B cell (primary cell): ENCODE results near the gene BPIFB3.

Source experiments
- CTCF ChIP-seq: fragments of 200-600 bp; IDR thresholded peaks from one replicate; pipeline ENCODE4 v1.8.0; 2022; ENCODE audit warnings: antibody characterized with exemption, mild to moderate bottlenecking
- EZH2 ChIP-seq: IDR thresholded peaks from 2 replicates; pipeline ENCODE4 v1.6.1; 2012; ENCODE audit warnings: borderline replicate concordance, low read depth, mild to moderate bottlenecking, moderate library complexity, low read length; ENCODE audit not compliant: insufficient read depth, poor library complexity, severe bottlenecking

- TF ChIP-seq CTCF (no peak), EZH2 (no peak)
Measured at GRCh38 chr20:33021879-33022278, 31.8 kb upstream of the BPIFB3 start.
